ENCODE measurements around the gene KRTAP4-5.

Gene KRTAP4-5

DNA sequence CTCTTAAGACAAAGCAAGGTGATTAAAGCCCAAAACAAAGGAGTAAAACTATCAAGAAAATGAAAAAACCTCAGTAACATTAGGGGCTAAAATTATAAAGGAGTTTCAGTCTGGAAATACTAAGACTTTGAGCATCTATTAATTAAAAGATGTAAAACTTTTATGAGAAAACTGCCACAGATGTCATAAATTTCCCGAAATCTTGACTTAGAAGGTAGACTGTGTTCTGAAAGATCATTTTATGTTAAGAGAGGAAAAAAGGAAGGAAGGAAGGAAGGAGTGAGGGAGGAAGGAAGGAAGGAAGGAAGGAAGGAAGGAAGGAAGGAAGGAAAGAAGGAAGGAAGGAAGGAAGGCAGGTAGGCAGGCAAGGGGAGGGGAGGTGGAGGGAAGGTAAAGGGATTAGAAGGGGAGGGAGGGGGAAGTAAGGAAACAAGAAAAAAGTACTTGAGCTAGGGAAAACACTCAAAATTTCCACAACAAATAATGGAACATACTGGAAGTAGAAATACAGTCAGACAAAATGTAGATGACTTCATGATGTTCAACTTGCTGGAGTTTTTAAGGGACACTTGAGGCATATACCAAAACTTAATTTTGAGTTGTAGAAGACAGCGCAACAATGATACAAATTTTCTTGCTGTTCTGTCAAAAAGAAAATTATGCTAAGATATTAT lies 2.0 kb downstream of the KRTAP4-5 start:
- TF ChIP-seq SPI1 (IDR thresholded peaks at IDR 0.05; ENCODE audit: borderline replicate concordance, low read depth) (no peak), REST (IDR thresholded peaks at IDR 0.05; ENCODE audit: insufficient replicate concordance, low read depth) (no peak), CTCF (IDR thresholded peaks at IDR 0.05; ENCODE audit: insufficient read depth, low read length) (no peak), POLR2AphosphoS5 (IDR thresholded peaks at IDR 0.05; ENCODE audit: low read depth) (no peak), GABPA (IDR thresholded peaks at IDR 0.05; ENCODE audit: low read depth) (no peak)
- no peak for DNase-seq (ENCODE audit: low read depth in 1 of 2, low spot score in 1 of 2)
- H3K27ac ChIP-seq (replicated peaks): no peak overlapping the region
- H3K4me3 ChIP-seq (replicated peaks; ENCODE audit: insufficient read depth, low read length): no peak overlapping the region
- H3K27me3 ChIP-seq (ENCODE audit: insufficient read depth, poor library complexity, severe bottlenecking): peaks cover 2% of the 10 kb centered on the region

GRCh38 chr17:41145261-41145660 lies 4.4 kb downstream of the KRTAP4-5 start:
- no peak overlapping the region for H3K27ac ChIP-seq (replicated peaks)
- no peaks in the 10 kb centered on the region for H3K27me3 ChIP-seq (ENCODE audit: insufficient read depth, poor library complexity, severe bottlenecking)
- no peak for TF ChIP-seq POLR2AphosphoS5 (IDR thresholded peaks at IDR 0.05; ENCODE audit: low read depth)
- TF ChIP-seq GABPA (IDR thresholded peaks at IDR 0.05; ENCODE audit: low read depth): no peak
- no peak for TF ChIP-seq CTCF (IDR thresholded peaks at IDR 0.05; ENCODE audit: insufficient read depth, low read length)
- no peak for TF ChIP-seq SPI1 (IDR thresholded peaks at IDR 0.05; ENCODE audit: borderline replicate concordance, low read depth)
- no peak for TF ChIP-seq REST (IDR thresholded peaks at IDR 0.05; ENCODE audit: insufficient replicate concordance, low read depth)
- no peak for DNase-seq (ENCODE audit: low read depth in 1 of 2, low spot score in 1 of 2)
- H3K4me3 ChIP-seq (replicated peaks; ENCODE audit: insufficient read depth, low read length): no peak overlapping the region

DNA sequence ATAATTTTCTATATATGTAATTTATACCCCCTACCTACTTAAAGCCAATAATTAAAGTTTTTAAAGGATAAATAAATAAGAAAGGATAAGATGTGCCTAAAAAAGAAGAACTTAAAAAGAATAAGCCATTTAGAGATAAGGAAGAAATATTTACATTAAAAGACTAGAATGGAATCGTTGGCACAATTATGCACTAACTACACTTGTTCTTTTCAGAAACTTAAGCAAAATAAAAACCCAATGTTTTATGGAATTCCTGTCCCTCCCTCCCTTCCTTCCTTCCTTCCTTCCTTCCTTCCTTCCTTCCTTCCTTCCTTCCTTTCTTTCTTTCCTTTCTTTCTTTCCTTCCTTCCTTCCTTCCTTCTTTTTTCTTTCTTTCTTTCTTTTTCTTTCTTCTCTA lies 4.8 kb downstream of the KRTAP4-5 start:
- DNase-seq (ENCODE audit: low read depth in 1 of 2, low spot score in 1 of 2): no peak
- no peaks in the 10 kb centered on the region for H3K27me3 ChIP-seq (ENCODE audit: insufficient read depth, poor library complexity, severe bottlenecking)
- TF ChIP-seq REST (IDR thresholded peaks at IDR 0.05; ENCODE audit: insufficient replicate concordance, low read depth) (no peak), GABPA (IDR thresholded peaks at IDR 0.05; ENCODE audit: low read depth) (no peak), CTCF (IDR thresholded peaks at IDR 0.05; ENCODE audit: insufficient read depth, low read length) (no peak), POLR2AphosphoS5 (IDR thresholded peaks at IDR 0.05; ENCODE audit: low read depth) (no peak), SPI1 (IDR thresholded peaks at IDR 0.05; ENCODE audit: borderline replicate concordance, low read depth) (no peak)
- no peak overlapping the region for H3K27ac ChIP-seq (replicated peaks)
- no peak overlapping the region for H3K4me3 ChIP-seq (replicated peaks; ENCODE audit: insufficient read depth, low read length)
